ENCODE results near the gene RER1. TPM values are rescaled to one million over a fixed set of nuclear protein-coding genes. Genes with fewer than 3 reads are reported as not detected.

The RER1 gene
- total and polyA plus RNA-seq, 9 donors: 51.0 to 224 (median 99.0) TPM

- Histone ChIP-seq H3K27ac (no peak overlapping the region), H3K9me3 (peaks cover 0 to 5% of the 10 kb centered on the region in 2 donors), H3K4me1 (ENCODE audit: insufficient read depth) (no peaks in the 10 kb centered on the region), H3K36me3 (no peaks in the 10 kb centered on the region), H3K4me3 (no peak overlapping the region), H3K27me3 (no peaks in the 10 kb centered on the region)
- TF ChIP-seq EP300 (IDR thresholded peaks at IDR 0.05): no peak
- no peak for DNase-seq
- WGBS, 3 donors: 61 to 73% (median 62%) methylated on average over 16 of the region's 16 CpGs
- intact Hi-C loops (cut with DNase I): loop anchor here (5.0 to 10.0 kb wide), 5 partner anchors 128 to 1008 kb away; partner anchors contain the start of gene MMEL1 (in 1 of the 4)
These were observed 27.8 kb downstream of the RER1 start for GRCh38 chr1:2419416-2419815.

DNA sequence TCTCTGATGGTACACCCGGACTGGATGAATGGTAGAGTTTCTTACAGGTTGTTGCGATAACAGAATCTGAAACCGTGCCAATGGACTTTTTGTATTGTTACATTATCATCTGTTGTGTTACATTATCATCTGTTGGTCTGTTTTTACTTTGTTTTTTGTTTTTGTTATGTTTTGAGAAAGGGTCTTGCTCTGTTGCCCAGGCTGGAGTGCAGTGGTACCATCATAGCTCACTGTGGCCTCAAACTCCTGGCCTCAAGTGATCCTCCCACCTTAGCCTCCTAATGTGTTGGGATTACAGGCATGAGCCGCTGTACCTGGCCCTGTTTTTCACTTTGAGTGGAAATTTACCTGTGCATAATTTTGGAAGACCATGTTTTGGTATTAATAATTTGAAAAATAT lies 30.9 kb downstream of the RER1 start:
- TF ChIP-seq EP300 (IDR thresholded peaks at IDR 0.05): no peak
- no peak for TF ChIP-seq CTCF (IDR thresholded peaks at IDR 0.05)
- TF ChIP-seq POLR2A (IDR thresholded peaks at IDR 0.05): no peak
- WGBS, 3 donors: 76 to 88% (median 81%) methylated on average over 4 of the region's 4 CpGs
- intact Hi-C loops (cut with DNase I): no loop called here
- DNase-seq: no peak
- Histone ChIP-seq H3K4me3 (no peak overlapping the region), H3K9me3 (peaks cover 0 to 5% of the 10 kb centered on the region in 2 donors), H3K36me3 (no peaks in the 10 kb centered on the region), H3K27me3 (no peaks in the 10 kb centered on the region), H3K4me1 (ENCODE audit: insufficient read depth) (no peaks in the 10 kb centered on the region), H3K27ac (no peak overlapping the region)

DNA sequence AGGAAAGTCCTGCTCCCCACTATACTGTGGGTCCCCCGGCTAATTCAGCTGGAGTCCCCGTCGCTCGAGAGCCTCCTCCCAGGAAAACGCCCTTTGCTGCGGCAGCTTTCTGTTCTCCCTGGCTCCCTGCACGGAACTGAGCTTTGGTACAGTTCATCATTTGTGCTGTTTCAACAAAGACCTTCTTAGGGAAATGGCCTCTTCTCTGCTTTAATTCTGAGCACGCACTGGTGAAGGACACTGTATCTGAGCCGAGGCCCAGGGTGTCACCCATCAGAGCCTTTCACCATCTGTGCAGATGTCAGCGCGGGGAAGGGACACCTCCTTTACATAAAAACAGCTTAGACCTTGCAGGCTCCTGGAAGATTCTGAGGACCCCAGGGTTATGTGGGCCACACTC lies 34.3 kb downstream of the RER1 start:
- Histone ChIP-seq H3K27ac (no peak overlapping the region), H3K36me3 (no peaks in the 10 kb centered on the region), H3K9me3 (peaks cover 0 to 15% of the 10 kb centered on the region in 2 donors), H3K4me1 (ENCODE audit: insufficient read depth) (no peaks in the 10 kb centered on the region), H3K27me3 (no peaks in the 10 kb centered on the region), H3K4me3 (no peak overlapping the region)
- DNase-seq: no peak
- TF ChIP-seq EP300 (IDR thresholded peaks at IDR 0.05): no peak
- no peak for TF ChIP-seq CTCF (IDR thresholded peaks at IDR 0.05)
- no peak for TF ChIP-seq POLR2A (IDR thresholded peaks at IDR 0.05)
- WGBS, 3 donors: 47 to 62% (median 55%) methylated on average over 11 of the region's 11 CpGs
- intact Hi-C loops (cut with DNase I): no loop called here

DNA sequence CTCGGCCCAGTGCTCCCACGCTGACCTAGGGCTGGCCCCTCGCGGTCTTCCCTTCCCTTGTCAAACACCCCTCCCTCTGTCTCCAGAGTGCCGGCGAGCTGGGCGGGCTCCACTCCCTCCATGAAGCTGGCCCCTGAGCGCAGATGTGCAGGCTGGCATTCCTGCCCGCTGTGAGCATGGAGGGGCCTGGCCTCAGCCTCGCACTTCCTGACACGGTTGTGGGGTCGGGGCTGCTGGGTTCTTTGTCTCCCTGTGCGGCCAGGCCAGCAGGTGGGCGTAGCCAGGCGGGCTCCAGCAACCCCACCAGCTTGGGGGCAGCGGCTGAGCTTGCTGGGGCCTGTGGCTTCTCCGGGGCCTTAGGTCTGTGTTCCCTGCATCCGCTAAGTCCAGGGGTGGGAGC lies 34.9 kb downstream of the RER1 start:
- Histone ChIP-seq H3K36me3 (no peaks in the 10 kb centered on the region), H3K4me3 (no peak overlapping the region), H3K4me1 (ENCODE audit: insufficient read depth) (no peaks in the 10 kb centered on the region), H3K27me3 (no peaks in the 10 kb centered on the region), H3K27ac (no peak overlapping the region), H3K9me3 (peaks cover 0 to 15% of the 10 kb centered on the region in 2 donors)
- intact Hi-C loops (cut with DNase I): no loop called here
- no peak for DNase-seq
- TF ChIP-seq CTCF (IDR thresholded peaks at IDR 0.05) (no peak), EP300 (IDR thresholded peaks at IDR 0.05) (no peak), POLR2A (IDR thresholded peaks at IDR 0.05) (no peak)
- 42 to 55% (median 43%) methylated on average over 18 of the region's 18 CpGs for WGBS, 3 donors

- no peak overlapping the region for H3K4me3 ChIP-seq
- no peaks in the 10 kb centered on the region for H3K27me3 ChIP-seq
- DNase-seq: no peak
- no peak for TF ChIP-seq EP300 (IDR thresholded peaks at IDR 0.05)
- TF ChIP-seq POLR2A (IDR thresholded peaks at IDR 0.05): no peak
- TF ChIP-seq CTCF (IDR thresholded peaks at IDR 0.05): no peak
- H3K27ac ChIP-seq: no peak overlapping the region
- no peaks in the 10 kb centered on the region for H3K36me3 ChIP-seq
- WGBS, 3 donors: 76 to 84% (median 76%) methylated on average over 18 of the region's 18 CpGs
- intact Hi-C loops (cut with DNase I): no loop called here
- peaks cover 0 to 15% of the 10 kb centered on the region in 2 donors for H3K9me3 ChIP-seq
- H3K4me1 ChIP-seq (ENCODE audit: insufficient read depth): no peaks in the 10 kb centered on the region
These were observed 35.4 kb downstream of the RER1 start for GRCh38 chr1:2427051-2427450.
